OCI-LY7 (cell line): ENCODE measurements around the gene PPP2R5C. TPM values are rescaled to one million over a fixed set of nuclear protein-coding genes. Genes with fewer than 3 reads are reported as not detected.

Experiments used
- BruUV-seq: library from RNA; stranded (reverse); fragments of 400-500 nt; replicated peaks from 2 replicates; lab custom pipeline; 2021; lab: Mats Ljungman, UMichigan
- CTCF ChIA-PET: fragments of 300-600 bp; sonication (Branson Sonifier 250); formaldehyde crosslinking; loops from one replicate; lab custom pipeline; 2022; ENCODE audit warnings: antibody characterized with exemption; ENCODE audit not compliant: unreplicated experiment; lab: Charles Lee
- POLR2A ChIA-PET: fragments of 300-600 bp; sonication (Branson Sonifier 250); formaldehyde crosslinking; loops from one replicate; lab custom pipeline; 2022; ENCODE audit warnings: antibody characterized with exemption; lab: Charles Lee
- DNase-seq: peaks from one replicate; pipeline ENCODE4 v3.0.0-alpha.2; 2015; ENCODE audit warnings: low spot score
- H2AFZ ChIP-seq: fragments of 200-600 bp; sonication (generic), shearing (Covaris generic); 2 replicates; pipeline ENCODE4 v1.6.1; 2014; ENCODE audit warnings: mild to moderate bottlenecking, antibody characterized with exemption, low read length, moderate library complexity
- H3K27ac ChIP-seq: fragments of 200-600 bp; sonication (generic); 2 replicates; pipeline ENCODE4 v1.5.1; 2014; ENCODE audit warnings: mixed run types, low read depth, mild to moderate bottlenecking, moderate library complexity, low read length, inconsistent platforms; ENCODE audit not compliant: poor library complexity, severe bottlenecking
- H3K36me3 ChIP-seq: fragments of 200-600 bp; sonication (generic); 2 replicates; pipeline ENCODE4 v1.6.1; 2014; ENCODE audit warnings: mild to moderate bottlenecking, antibody characterized with exemption, low read length, moderate library complexity, mixed read lengths; ENCODE audit not compliant: insufficient read depth
- H3K4me1 ChIP-seq: fragments of 200-600 bp; sonication (generic); 2 replicates; pipeline ENCODE4 v1.5.1; 2014; ENCODE audit warnings: mild to moderate bottlenecking, low read length; ENCODE audit not compliant: insufficient read depth, poor library complexity, severe bottlenecking
- H3K4me2 ChIP-seq: fragments of 200-600 bp; sonication (generic); 2 replicates; pipeline ENCODE4 v1.6.1; 2014; ENCODE audit warnings: mild to moderate bottlenecking, low read length
- H3K4me3 ChIP-seq: fragments of 200-600 bp; sonication (generic); 2 replicates; pipeline ENCODE4 v1.5.1; 2014; ENCODE audit warnings: mild to moderate bottlenecking, low read depth, low read length; ENCODE audit not compliant: poor library complexity, severe bottlenecking
- H3K79me2 ChIP-seq: fragments of 200-600 bp; sonication (generic); 2 replicates; pipeline ENCODE4 v1.6.1; 2016; ENCODE audit warnings: low read depth, mild to moderate bottlenecking, low read length, moderate library complexity, mixed read lengths; ENCODE audit not compliant: insufficient read depth
- H3K9me2 ChIP-seq: fragments of 200-600 bp; sonication (generic); 2 replicates; pipeline ENCODE4 v1.6.1; 2016; ENCODE audit warnings: mild to moderate bottlenecking, low read length, mixed read lengths; ENCODE audit not compliant: insufficient read depth
- H3K9me3 ChIP-seq: fragments of 200-600 bp; sonication (generic); 2 replicates; pipeline ENCODE4 v1.6.1; 2014; ENCODE audit warnings: mild to moderate bottlenecking, mixed run types, low read length, mixed read lengths
- H4K20me1 ChIP-seq: fragments of 200-600 bp; sonication (generic); 2 replicates; pipeline ENCODE4 v1.6.1; 2014; ENCODE audit warnings: mild to moderate bottlenecking, antibody characterized with exemption, low read length, moderate library complexity, mixed read lengths; ENCODE audit not compliant: insufficient read depth
- EZH2phosphoT487 ChIP-seq: fragments of 200-600 bp; sonication (generic); IDR thresholded peaks from 2 replicates; pipeline ENCODE4 v1.6.1; 2018; ENCODE audit warnings: low read depth, borderline replicate concordance, mild to moderate bottlenecking, mixed run types, antibody characterized with exemption, low read length, moderate library complexity, mixed read lengths
- intact Hi-C: fragments of 100-400 bp; cut with micrococcal nuclease; formaldehyde crosslinking; loops from one replicate; pipeline ENCODE4 v1.10.0; 2022; ENCODE audit not compliant: unreplicated experiment
- total RNA-seq, 2 experiments: library from RNA; depleted of rRNA in 1 of 2; stranded (reverse); fragments of >200 nt in 1 of 2; shearing (Covaris generic) in 1 of 2; gene quantifications; 2 replicates each; pipeline ENCODE4 v1.2.3, GENCODE V29; 2014 to 2022
- TF ChIP-seq, protein P1 (sequence below): fragments of 200-600 bp; sonication (generic); conservative IDR thresholded peaks from 2 replicates; pipeline ENCODE4 v1.5.1; 2014; ENCODE audit warnings: mild to moderate bottlenecking, antibody characterized with exemption, low read length, moderate library complexity, mixed read lengths

The PPP2R5C gene
- total RNA-seq, 2 experiments from 2014 or later = 161 to 236 TPM

DNA sequence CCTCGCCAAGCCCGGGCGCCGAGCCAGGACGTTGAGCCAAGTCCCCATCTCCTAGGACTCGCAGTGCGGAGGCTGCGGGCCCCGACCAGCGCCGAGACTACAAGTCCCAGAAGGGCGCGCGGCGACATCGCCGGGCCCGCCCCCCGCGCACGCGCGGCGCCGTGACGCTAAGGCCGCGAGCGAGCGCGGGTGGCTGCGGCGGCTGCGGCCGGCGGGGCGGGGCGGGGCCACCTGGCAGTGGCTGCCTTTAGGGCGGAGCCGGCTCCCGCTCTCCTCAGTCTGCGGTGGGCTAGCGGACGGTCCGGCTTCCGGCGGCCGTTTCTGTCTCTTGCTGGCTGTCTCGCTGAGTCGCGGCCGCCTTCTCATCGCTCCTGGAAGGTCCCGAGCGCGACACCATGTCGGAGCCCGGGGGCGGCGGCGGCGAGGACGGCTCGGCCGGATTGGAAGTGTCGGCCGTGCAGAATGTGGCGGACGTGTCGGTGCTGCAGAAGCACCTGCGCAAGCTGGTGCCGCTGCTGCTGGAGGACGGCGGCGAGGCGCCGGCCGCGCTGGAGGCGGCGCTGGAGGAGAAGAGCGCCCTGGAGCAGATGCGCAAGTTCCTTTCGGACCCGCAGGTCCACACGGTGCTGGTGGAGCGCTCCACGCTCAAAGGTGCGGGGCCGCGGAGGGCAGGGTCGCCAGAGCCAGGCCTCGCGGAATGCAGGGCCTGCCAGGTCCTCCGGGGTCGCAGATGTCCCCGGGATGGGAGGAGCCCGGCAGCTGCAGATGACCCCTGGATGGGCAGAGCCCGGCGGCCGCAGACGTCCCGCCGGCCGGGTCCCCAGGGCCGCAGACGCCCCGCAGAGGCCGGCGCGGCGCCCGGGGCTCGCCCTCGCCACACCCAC, 203.0 kb downstream of the PPP2R5C start, which contains the start of gene DYNC1H1:
DYNC1H1 (plus strand) TSS at position 277 of the 884 bp plus-strand sequence; CDS start at position 396, 119 bp downstream.
- H3K27ac ChIP-seq = peak within 1 kb of the TSS; percentile 61
- no TSS peak for BruUV-seq
- peaks cover 31% of the 10 kb centered on the region for H3K4me1 ChIP-seq
- H3K4me2 ChIP-seq = peak within 1 kb of the TSS; percentile 90
- ChIA-PET CTCF (no interaction called here), POLR2A (interaction anchor here (0.7 to 1.4 kb wide), 3 partner anchors 121 to 214 kb away, joined by 3 to 4 read pairs (median 3); no protein-coding TSS in a partner anchor)
- H3K9me3 ChIP-seq = no peaks in the 10 kb centered on the region
- peaks cover 10% of the 10 kb centered on the region; the same call in 1 of the 2 replicates for H4K20me1 ChIP-seq
- H2AFZ ChIP-seq = peak within 1 kb of the TSS; percentile 63; the same call in 1 of the 2 replicates
- H3K79me2 ChIP-seq = peaks cover 49% of the 10 kb centered on the region
- peak within 1 kb of the TSS; percentile 97 for H3K4me3 ChIP-seq
- intact Hi-C loops = loop anchor here (1.0 to 5.0 kb wide), 5 partner anchors 16 to 353 kb away; partner anchors contain the start of gene ZNF839
- no peak for TF ChIP-seq EZH2phosphoT487
- TF ChIP-seq, protein P1, sequence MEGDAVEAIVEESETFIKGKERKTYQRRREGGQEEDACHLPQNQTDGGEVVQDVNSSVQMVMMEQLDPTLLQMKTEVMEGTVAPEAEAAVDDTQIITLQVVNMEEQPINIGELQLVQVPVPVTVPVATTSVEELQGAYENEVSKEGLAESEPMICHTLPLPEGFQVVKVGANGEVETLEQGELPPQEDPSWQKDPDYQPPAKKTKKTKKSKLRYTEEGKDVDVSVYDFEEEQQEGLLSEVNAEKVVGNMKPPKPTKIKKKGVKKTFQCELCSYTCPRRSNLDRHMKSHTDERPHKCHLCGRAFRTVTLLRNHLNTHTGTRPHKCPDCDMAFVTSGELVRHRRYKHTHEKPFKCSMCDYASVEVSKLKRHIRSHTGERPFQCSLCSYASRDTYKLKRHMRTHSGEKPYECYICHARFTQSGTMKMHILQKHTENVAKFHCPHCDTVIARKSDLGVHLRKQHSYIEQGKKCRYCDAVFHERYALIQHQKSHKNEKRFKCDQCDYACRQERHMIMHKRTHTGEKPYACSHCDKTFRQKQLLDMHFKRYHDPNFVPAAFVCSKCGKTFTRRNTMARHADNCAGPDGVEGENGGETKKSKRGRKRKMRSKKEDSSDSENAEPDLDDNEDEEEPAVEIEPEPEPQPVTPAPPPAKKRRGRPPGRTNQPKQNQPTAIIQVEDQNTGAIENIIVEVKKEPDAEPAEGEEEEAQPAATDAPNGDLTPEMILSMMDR = no peak
- peaks cover 14% of the 10 kb centered on the region for H3K36me3 ChIP-seq
- peak; percentile 95 for DNase-seq
- no peaks in the 10 kb centered on the region for H3K9me2 ChIP-seq

DNA sequence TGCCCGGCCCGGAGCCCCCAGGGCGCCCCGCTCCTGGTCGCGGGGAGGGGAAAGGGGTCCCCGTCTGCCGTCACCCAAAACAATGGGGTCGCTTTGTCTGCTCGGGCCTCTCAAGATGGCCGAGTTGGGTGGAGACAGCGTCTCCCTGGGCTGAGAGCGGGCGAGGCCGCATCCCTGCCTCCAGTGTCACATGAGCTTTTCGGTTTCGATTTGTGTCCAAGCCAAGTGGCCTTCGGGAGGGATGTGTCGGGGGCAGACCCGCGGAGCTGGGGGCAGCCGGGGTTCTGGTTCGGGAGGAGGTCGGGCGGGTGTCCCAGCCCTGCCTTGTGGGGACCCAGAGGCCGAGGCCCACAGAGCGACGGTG, 203.7 kb downstream of the PPP2R5C start:
- H3K4me1 ChIP-seq = peaks cover 37% of the 10 kb centered on the region
- H3K4me2 ChIP-seq = peak overlapping the region; percentile 90
- H3K36me3 ChIP-seq = peaks cover 14% of the 10 kb centered on the region
- DNase-seq = peak; percentile 69
- intact Hi-C loops = loop anchor here (2.0 kb wide), 1 partner anchor 124 kb away; no protein-coding TSS in a partner anchor
- peaks cover 10% of the 10 kb centered on the region; the same call in 1 of the 2 replicates for H4K20me1 ChIP-seq
- BruUV-seq = no TSS peak
- H3K79me2 ChIP-seq = peaks cover 55% of the 10 kb centered on the region
- ChIA-PET CTCF (interaction anchor here (0.5 to 0.9 kb wide), 3 partner anchors 26 to 133 kb away, joined by 3 to 5 read pairs (median 4); no protein-coding TSS in a partner anchor), POLR2A (interaction anchor here (0.7 to 1.5 kb wide), 6 partner anchors 12 to 246 kb away, joined by 3 to 5 read pairs (median 4); no protein-coding TSS in a partner anchor)
- no peaks in the 10 kb centered on the region for H3K9me2 ChIP-seq
- no peak for TF ChIP-seq EZH2phosphoT487
- TF ChIP-seq, protein P1 = no peak
- no peaks in the 10 kb centered on the region for H3K9me3 ChIP-seq
- peak overlapping the region; percentile 97 for H3K4me3 ChIP-seq
- peak overlapping the region; percentile 44; the same call in 1 of the 2 replicates for H2AFZ ChIP-seq
- H3K27ac ChIP-seq = peak overlapping the region; percentile 17
